Left renal cortex interstitium (tissue), 4 donors: ENCODE data around the gene TEKT5. TPM values are rescaled to one million over a fixed set of nuclear protein-coding genes. Genes with fewer than 3 reads are reported as not detected.

ENCODE experiments used
- DNase-seq, 4 donors: peaks; one replicate each; pipeline ENCODE4 v3.0.0-alpha.2; 2013; ENCODE audit warnings: low read depth in 4 of 4, low spot score in 2 of 4, missing footprints in 1 of 4
- polyA plus RNA-seq, 4 donors: library from polyadenylated mRNA; unstranded; fragments of 120-200 nt; gene quantifications; one replicate each; pipeline ENCODE4 v1.2.1, GENCODE V29; 2013; ENCODE audit not compliant: insufficient read length in 4 of 4

The TEKT5 gene
- polyA plus RNA-seq, 4 donors: 0.17 to 0.64 (median 0.38) TPM

GRCh38 chr16:10613785-10614485 lies 80.8 kb downstream of the TEKT5 start:
- no peak for DNase-seq

- DNase-seq: no peak
Observed at GRCh38 chr16:10612649-10613179, 82.0 kb downstream of the TEKT5 start.

GRCh38 chr16:10611825-10612342 lies 82.8 kb downstream of the TEKT5 start:
- no peak for DNase-seq

GRCh38 chr16:10610499-10611184 lies 84.1 kb downstream of the TEKT5 start:
- DNase-seq: no peak

GRCh38 chr16:10609402-10609774 lies 85.3 kb downstream of the TEKT5 start:
- no peak for DNase-seq

- no peak for DNase-seq
Observed at GRCh38 chr16:10608687-10609401, 85.9 kb downstream of the TEKT5 start.

- DNase-seq: no peak
Observed at GRCh38 chr16:10607157-10607556, 87.6 kb downstream of the TEKT5 start.

- DNase-seq: no peak
Observed at GRCh38 chr16:10606607-10607006, 88.1 kb downstream of the TEKT5 start.

- no peak for DNase-seq
Observed at GRCh38 chr16:10605636-10606035, 89.1 kb downstream of the TEKT5 start.

- DNase-seq: no peak
Observed at GRCh38 chr16:10601444-10602408, 93.0 kb downstream of the TEKT5 start.

GRCh38 chr16:10600782-10601443 lies 93.8 kb downstream of the TEKT5 start:
- DNase-seq: no peak

- no peak for DNase-seq
Observed at GRCh38 chr16:10599626-10600025, 95.1 kb downstream of the TEKT5 start.

- DNase-seq: no peak
Observed at GRCh38 chr16:10598157-10598556, 96.6 kb downstream of the TEKT5 start.

GRCh38 chr16:10597187-10597601 lies 97.5 kb downstream of the TEKT5 start:
- no peak for DNase-seq

- DNase-seq: no peak
Observed at GRCh38 chr16:10594312-10594950, 100.3 kb downstream of the TEKT5 start.

- no peak for DNase-seq
Observed at GRCh38 chr16:10592611-10593010, 102.1 kb downstream of the TEKT5 start.

- DNase-seq: no peak
Observed at GRCh38 chr16:10590342-10590741, 104.4 kb downstream of the TEKT5 start.

- DNase-seq: no peak
Observed at GRCh38 chr16:10589109-10589508, 105.6 kb downstream of the TEKT5 start.

- no peak for DNase-seq
Observed at GRCh38 chr16:10587622-10588021, 107.1 kb downstream of the TEKT5 start.
